ENCODE measurements around the gene ATP8B4.
A peak's percentile ranks its signal among the peaks of the same experiment; 100 is the strongest.

Gene ATP8B4

GRCh38 chr15:49847423-49848281 lies 271.4 kb downstream of the ATP8B4 start:
- no peak for TF ChIP-seq CTCF (IDR thresholded peaks at IDR 0.05; ENCODE audit: low read depth, low read length)
- TF ChIP-seq MAX (IDR thresholded peaks at IDR 0.05; ENCODE audit: low read depth, low read length), result no peak
- TF ChIP-seq MYC (IDR thresholded peaks at IDR 0.05; ENCODE audit: low read depth, low read length), result no peak
- TF ChIP-seq POLR2A (IDR thresholded peaks at IDR 0.05; ENCODE audit: extremely low read depth, insufficient read length), result no peak
- no peak overlapping the region for H3K4me3 ChIP-seq (ENCODE audit: low read depth, low read length)
- no peak for DNase-seq (ENCODE audit: low read depth)

- no peak overlapping the region for H3K4me3 ChIP-seq (ENCODE audit: low read depth, low read length)
- TF ChIP-seq MAX (IDR thresholded peaks at IDR 0.05; ENCODE audit: low read depth, low read length) (no peak), MYC (IDR thresholded peaks at IDR 0.05; ENCODE audit: low read depth, low read length) (no peak), POLR2A (IDR thresholded peaks at IDR 0.05; ENCODE audit: extremely low read depth, insufficient read length) (no peak), CTCF (IDR thresholded peaks at IDR 0.05; ENCODE audit: low read depth, low read length) (no peak)
- no peak for DNase-seq (ENCODE audit: low read depth)
Observed at GRCh38 chr15:49844390-49844789, 274.6 kb downstream of the ATP8B4 start.

- no peak overlapping the region for H3K4me3 ChIP-seq (ENCODE audit: low read depth, low read length)
- TF ChIP-seq MYC (IDR thresholded peaks at IDR 0.05; ENCODE audit: low read depth, low read length) (no peak), CTCF (IDR thresholded peaks at IDR 0.05; ENCODE audit: low read depth, low read length) (no peak), POLR2A (IDR thresholded peaks at IDR 0.05; ENCODE audit: extremely low read depth, insufficient read length) (no peak), MAX (IDR thresholded peaks at IDR 0.05; ENCODE audit: low read depth, low read length) (no peak)
Observed at GRCh38 chr15:49843725-49844124, 275.3 kb downstream of the ATP8B4 start.

GRCh38 chr15:49842031-49842730 lies 276.9 kb downstream of the ATP8B4 start:
- TF ChIP-seq MYC (IDR thresholded peaks at IDR 0.05; ENCODE audit: low read depth, low read length), result no peak
- no peak for TF ChIP-seq POLR2A (IDR thresholded peaks at IDR 0.05; ENCODE audit: extremely low read depth, insufficient read length)
- no peak for TF ChIP-seq MAX (IDR thresholded peaks at IDR 0.05; ENCODE audit: low read depth, low read length)
- no peak for TF ChIP-seq CTCF (IDR thresholded peaks at IDR 0.05; ENCODE audit: low read depth, low read length)
- H3K4me3 ChIP-seq (ENCODE audit: low read depth, low read length), result no peak overlapping the region
- DNase-seq (ENCODE audit: low read depth), result no peak

More at GRCh38 chr15:49843725-49844124, 275.3 kb downstream of the ATP8B4 start:
- no peak for DNase-seq (ENCODE audit: low read depth)

GRCh38 chr15:49832511-49832910 lies 286.5 kb downstream of the ATP8B4 start:
- peak; percentile 23 for DNase-seq (ENCODE audit: low read depth)
- TF ChIP-seq MAX (IDR thresholded peaks at IDR 0.05; ENCODE audit: low read depth, low read length) (no peak), MYC (IDR thresholded peaks at IDR 0.05; ENCODE audit: low read depth, low read length) (no peak), POLR2A (IDR thresholded peaks at IDR 0.05; ENCODE audit: extremely low read depth, insufficient read length) (no peak), CTCF (IDR thresholded peaks at IDR 0.05; ENCODE audit: low read depth, low read length) (no peak)
- H3K4me3 ChIP-seq (ENCODE audit: low read depth, low read length), result no peak overlapping the region

All from NB4 (cell line).